Large intestine (tissue), 3 donors: Measurements from ENCODE around the gene EEF1AKMT4. TPM values are rescaled to one million over a fixed set of nuclear protein-coding genes. Genes with fewer than 3 reads are reported as not detected.
A peak's percentile ranks its signal among the peaks of the same experiment; 100 is the strongest.

Experiments
- DNase-seq, 2 donors: peaks; one replicate each; pipeline versions ENCODE4 v3.0.0 to v3.0.0-alpha.2; 2013
- H3K27ac ChIP-seq: one replicate; pipeline ENCODE4 v1.5.1; 2013; ENCODE audit warnings: low read length
- H3K27me3 ChIP-seq: 2 replicates; pipeline ENCODE4 v1.6.1; 2013; ENCODE audit warnings: low read length; ENCODE audit not compliant: control insufficient read depth, insufficient read depth
- H3K36me3 ChIP-seq: 2 replicates; pipeline ENCODE4 v1.6.1; 2013; ENCODE audit warnings: low read length; ENCODE audit not compliant: control insufficient read depth, insufficient read depth
- H3K4me1 ChIP-seq: one replicate; pipeline ENCODE4 v1.6.1; 2013; ENCODE audit warnings: low read length; ENCODE audit not compliant: control insufficient read depth, insufficient read depth
- H3K4me3 ChIP-seq: one replicate; pipeline ENCODE4 v1.5.1; 2013; ENCODE audit warnings: low read length
- H3K9me3 ChIP-seq: one replicate; pipeline ENCODE4 v1.6.1; 2013; ENCODE audit warnings: mild to moderate bottlenecking, low read depth, low read length, moderate library complexity; ENCODE audit not compliant: control insufficient read depth
- WGBS: methylation state at CpG from one replicate; pipeline ENCODE4 v1.1.5; 2013; ENCODE audit warnings: low lambda C conversion rate; ENCODE audit not compliant: insufficient coverage; 5-methylcytosine and 5-hydroxymethylcytosine counted together
- polyA plus RNA-seq: library from polyadenylated mRNA; unstranded; fragments of 120-200 nt; gene quantifications from one replicate; pipeline ENCODE4 v1.2.1, GENCODE V29; 2013

EEF1AKMT4 gene
- polyA plus RNA-seq, 1 donor = 5.3 TPM

- no peaks in the 10 kb centered on the region for H3K27me3 ChIP-seq
- peak within 1 kb of the TSS; percentile 90 for H3K4me3 ChIP-seq
- H3K9me3 ChIP-seq = no peaks in the 10 kb centered on the region
- peak; percentile 96 for DNase-seq
- no CpG with 5 or more reads among the region's 78 CpGs for WGBS
- H3K4me1 ChIP-seq = no peaks in the 10 kb centered on the region
- H3K27ac ChIP-seq = peak within 1 kb of the TSS; percentile 62
- peaks cover 31% of the 10 kb centered on the region for H3K36me3 ChIP-seq
These were observed 49.5 kb downstream of the EEF1AKMT4 start, which contains the start of gene PSMD2 for GRCh38 chr3:184298759-184299487. TSS of gene PSMD2 (plus strand) at chr3:184299241. CDS start at chr3:184299267, 26 bp downstream.

DNA sequence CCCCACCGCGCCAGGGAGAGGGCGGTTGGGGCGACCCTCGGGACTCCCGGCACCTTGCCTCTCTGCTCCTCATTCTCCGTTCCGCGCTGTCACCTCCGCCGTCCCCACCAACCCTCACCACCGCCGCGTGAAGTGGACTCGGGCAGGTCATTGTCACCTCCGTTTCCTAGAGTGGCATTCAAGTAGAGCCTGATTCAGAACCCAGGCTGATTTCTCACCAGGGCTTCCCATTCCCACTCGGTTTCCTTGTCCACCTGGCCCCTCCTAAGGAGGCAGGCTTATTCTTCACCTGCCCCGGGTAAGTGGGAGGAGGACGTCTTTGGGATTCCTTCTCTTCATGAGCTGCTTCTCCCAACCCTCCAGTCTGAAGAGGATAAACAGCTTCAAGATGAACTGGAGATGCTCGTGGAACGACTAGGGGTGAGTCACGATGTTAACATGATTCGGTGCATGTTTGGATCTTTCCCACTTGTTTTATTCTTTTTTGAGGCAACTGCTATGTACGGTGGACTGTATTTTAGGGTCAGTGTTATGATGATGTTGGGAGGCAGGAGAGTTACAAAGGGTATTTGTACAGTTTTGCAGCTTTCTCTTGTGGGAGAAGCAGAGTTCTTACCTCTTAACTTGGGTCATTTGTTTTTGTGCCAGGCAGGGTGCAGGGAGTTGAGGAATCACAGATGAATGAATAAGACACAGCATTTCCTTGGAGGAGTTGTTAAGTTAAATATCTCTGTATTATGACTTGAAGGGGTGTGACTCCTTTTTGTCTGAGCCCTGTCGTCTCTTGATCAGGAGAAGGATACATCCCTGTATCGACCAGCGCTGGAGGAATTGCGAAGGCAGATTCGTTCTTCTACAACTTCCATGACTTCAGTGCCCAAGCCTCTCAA is 50.3 kb downstream of the EEF1AKMT4 start:
- DNase-seq = no peak
- H3K9me3 ChIP-seq = no peaks in the 10 kb centered on the region
- H3K4me3 ChIP-seq = peak overlapping the region; percentile 90
- H3K4me1 ChIP-seq = no peaks in the 10 kb centered on the region
- peaks cover 39% of the 10 kb centered on the region for H3K36me3 ChIP-seq
- H3K27ac ChIP-seq = peak overlapping the region; percentile 4
- no peaks in the 10 kb centered on the region for H3K27me3 ChIP-seq
- no CpG with 5 or more reads among the region's 29 CpGs for WGBS

GRCh38 chr3:184300378-184300720 is 50.9 kb downstream of the EEF1AKMT4 start:
- Histone ChIP-seq H3K27me3 (no peaks in the 10 kb centered on the region), H3K4me3 (no peak overlapping the region), H3K4me1 (no peaks in the 10 kb centered on the region), H3K36me3 (peaks cover 42% of the 10 kb centered on the region), H3K27ac (no peak overlapping the region), H3K9me3 (no peaks in the 10 kb centered on the region)
- no peak for DNase-seq
- WGBS = 90% methylated on average over 1 of the region's 3 CpGs

DNA sequence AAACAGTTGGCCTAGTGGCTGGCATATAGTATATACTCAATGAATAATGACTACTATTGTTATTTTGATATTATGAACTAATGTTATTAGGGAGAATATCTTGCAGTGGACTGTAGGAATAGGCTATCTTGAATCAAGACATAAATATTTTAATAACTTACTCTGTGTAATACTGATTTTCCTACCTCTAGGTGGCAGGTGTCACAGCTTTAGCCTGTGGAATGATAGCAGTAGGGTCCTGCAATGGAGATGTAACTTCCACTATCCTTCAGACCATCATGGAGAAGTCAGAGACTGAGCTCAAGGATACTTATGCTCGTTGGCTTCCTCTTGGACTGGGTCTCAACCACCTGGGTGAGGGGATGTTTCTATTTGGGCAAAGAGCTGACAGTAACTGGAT is 56.1 kb downstream of the EEF1AKMT4 start:
- no CpG with 5 or more reads among the region's 1 CpG for WGBS
- Histone ChIP-seq H3K4me3 (no peak overlapping the region), H3K36me3 (peaks cover 72% of the 10 kb centered on the region), H3K27ac (no peak overlapping the region), H3K27me3 (no peaks in the 10 kb centered on the region), H3K9me3 (no peaks in the 10 kb centered on the region), H3K4me1 (no peaks in the 10 kb centered on the region)
- no peak for DNase-seq

GRCh38 chr3:184306341-184306972 is 57.0 kb downstream of the EEF1AKMT4 start:
- peaks cover 69% of the 10 kb centered on the region for H3K36me3 ChIP-seq
- no peak overlapping the region for H3K4me3 ChIP-seq
- H3K27me3 ChIP-seq = no peaks in the 10 kb centered on the region
- H3K4me1 ChIP-seq = no peaks in the 10 kb centered on the region
- H3K27ac ChIP-seq = no peak overlapping the region
- no peaks in the 10 kb centered on the region for H3K9me3 ChIP-seq
- no CpG with 5 or more reads among the region's 4 CpGs for WGBS
- no peak for DNase-seq

DNA sequence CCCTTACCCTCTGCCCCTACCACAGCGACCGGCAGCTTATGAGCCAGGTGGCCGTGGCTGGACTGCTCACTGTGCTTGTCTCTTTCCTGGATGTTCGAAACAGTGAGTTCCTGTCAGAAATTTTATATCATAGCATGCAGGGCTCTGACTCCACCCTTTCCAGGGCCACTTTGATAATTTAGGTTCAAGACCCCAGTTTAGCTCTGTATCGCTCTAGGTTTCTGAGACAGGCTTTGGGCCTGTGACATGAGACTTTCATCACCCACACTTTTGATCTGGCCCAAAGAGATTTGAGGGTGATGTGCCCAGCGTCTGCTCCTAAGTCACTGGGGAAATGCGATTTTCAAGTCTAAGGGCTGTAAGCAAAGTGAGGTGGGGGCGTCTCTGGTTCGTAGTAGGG is 58.4 kb downstream of the EEF1AKMT4 start:
- Histone ChIP-seq H3K9me3 (no peaks in the 10 kb centered on the region), H3K27ac (no peak overlapping the region), H3K4me1 (no peaks in the 10 kb centered on the region), H3K36me3 (peaks cover 54% of the 10 kb centered on the region), H3K4me3 (no peak overlapping the region), H3K27me3 (no peaks in the 10 kb centered on the region)
- WGBS = no CpG with 5 or more reads among the region's 9 CpGs
- DNase-seq = no peak

Other genes with a start within 250 kb of the EEF1AKMT4 start
- 23.3 TPM for gene ABCC5, start 231.8 kb upstream of the EEF1AKMT4 start, polyA plus RNA-seq
- not detected for gene HTR3D, start 217.9 kb upstream of the EEF1AKMT4 start, polyA plus RNA-seq
- not detected for gene HTR3C, start 196.6 kb upstream of the EEF1AKMT4 start, polyA plus RNA-seq
- gene HTR3E, start 152.6 kb upstream of the EEF1AKMT4 start, polyA plus RNA-seq = 0.03 TPM
- 46.5 TPM for gene EIF2B5, start 114.3 kb upstream of the EEF1AKMT4 start, polyA plus RNA-seq
- gene DVL3, start 94.3 kb upstream of the EEF1AKMT4 start, polyA plus RNA-seq = 81.0 TPM
- gene AP2M1, start 74.8 kb upstream of the EEF1AKMT4 start, polyA plus RNA-seq = 286 TPM
- 72.3 TPM for gene ABCF3, start 63.5 kb upstream of the EEF1AKMT4 start, polyA plus RNA-seq
- gene VWA5B2, start 20.1 kb upstream of the EEF1AKMT4 start, polyA plus RNA-seq = 18.6 TPM
- gene ALG3, start 710 bp upstream of the EEF1AKMT4 start, polyA plus RNA-seq = 74.6 TPM
- gene CAMK2N2, start 11.9 kb downstream of the EEF1AKMT4 start, polyA plus RNA-seq = 0.72 TPM
- gene ECE2, start 26.4 kb downstream of the EEF1AKMT4 start, polyA plus RNA-seq = 1.4 TPM
- 148 TPM for gene PSMD2, start 49.6 kb downstream of the EEF1AKMT4 start, polyA plus RNA-seq
- gene EIF4G1, start 64.9 kb downstream of the EEF1AKMT4 start, polyA plus RNA-seq = 203 TPM
- gene FAM131A, start 87.9 kb downstream of the EEF1AKMT4 start, polyA plus RNA-seq = 14.9 TPM
- gene CLCN2, start 111.9 kb downstream of the EEF1AKMT4 start, polyA plus RNA-seq = 27.5 TPM
- 167 TPM for gene POLR2H, start 112.0 kb downstream of the EEF1AKMT4 start, polyA plus RNA-seq
- gene THPO, start 128.5 kb downstream of the EEF1AKMT4 start, polyA plus RNA-seq = 1.9 TPM
- 3.7 TPM for gene CHRD, start 130.4 kb downstream of the EEF1AKMT4 start, polyA plus RNA-seq